NCI-H2081 treated with DMSO at 0.1 percent for 48 hours (cell line): ENCODE measurements around the gene CYBC1.

ENCODE experiments used
- DNase-seq: peaks from one replicate; lab custom pipeline; 2025; lab: John Stamatoyannopoulos, UW

Gene CYBC1

GRCh38 chr17:82450357-82451106 is at the start of gene CYBC1:
Gene CYBC1 (minus strand): TSS chr17:82450752. CDS start chr17:82449254, 1,498 bp downstream.
- peak; percentile 31 for DNase-seq

DNA sequence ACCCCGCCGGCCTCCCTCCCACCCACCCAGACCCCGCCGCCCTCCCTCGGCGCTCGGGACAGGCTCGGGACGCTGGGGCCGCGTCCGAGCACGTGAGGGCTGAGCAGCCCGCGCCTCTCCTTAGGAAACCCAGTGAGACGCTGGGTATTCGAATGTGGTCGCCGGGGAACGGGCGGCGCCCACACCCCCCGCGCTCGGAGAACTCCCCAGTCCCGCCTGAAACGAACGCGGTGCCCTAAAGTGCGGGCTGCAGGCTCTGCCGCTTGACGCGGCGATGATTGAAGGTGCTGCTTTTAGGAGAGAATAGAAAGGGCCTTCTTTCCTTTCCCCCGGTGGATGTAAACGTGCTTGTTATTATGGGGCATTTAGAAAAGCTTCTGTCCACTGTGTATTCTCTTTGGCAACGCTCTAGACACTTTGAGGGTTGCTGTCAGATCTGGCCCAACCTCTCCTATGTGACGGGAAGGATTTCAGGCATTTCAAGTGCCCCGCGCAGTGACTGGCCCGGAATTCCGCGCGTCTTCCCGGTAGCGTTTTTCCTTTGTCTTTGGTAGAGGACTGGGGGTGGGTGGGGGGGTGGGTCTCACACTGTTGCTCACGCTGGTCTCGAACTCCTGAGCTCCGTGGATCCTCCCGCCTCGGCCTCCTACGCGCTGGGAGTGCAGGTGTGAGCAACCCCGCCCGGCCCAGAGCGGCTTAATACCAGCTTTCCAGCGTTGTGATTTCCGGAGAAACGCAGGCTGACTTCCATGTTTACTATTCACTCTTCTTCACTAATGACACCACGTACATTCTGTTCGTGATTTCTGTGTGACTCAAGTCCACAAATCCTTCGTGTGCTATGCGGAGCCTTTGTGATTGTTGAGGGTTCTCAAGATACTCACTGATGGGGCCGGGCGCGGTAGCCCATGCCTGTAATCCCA is 47.2 kb upstream of the CYBC1 start:
- no peak for DNase-seq

DNA sequence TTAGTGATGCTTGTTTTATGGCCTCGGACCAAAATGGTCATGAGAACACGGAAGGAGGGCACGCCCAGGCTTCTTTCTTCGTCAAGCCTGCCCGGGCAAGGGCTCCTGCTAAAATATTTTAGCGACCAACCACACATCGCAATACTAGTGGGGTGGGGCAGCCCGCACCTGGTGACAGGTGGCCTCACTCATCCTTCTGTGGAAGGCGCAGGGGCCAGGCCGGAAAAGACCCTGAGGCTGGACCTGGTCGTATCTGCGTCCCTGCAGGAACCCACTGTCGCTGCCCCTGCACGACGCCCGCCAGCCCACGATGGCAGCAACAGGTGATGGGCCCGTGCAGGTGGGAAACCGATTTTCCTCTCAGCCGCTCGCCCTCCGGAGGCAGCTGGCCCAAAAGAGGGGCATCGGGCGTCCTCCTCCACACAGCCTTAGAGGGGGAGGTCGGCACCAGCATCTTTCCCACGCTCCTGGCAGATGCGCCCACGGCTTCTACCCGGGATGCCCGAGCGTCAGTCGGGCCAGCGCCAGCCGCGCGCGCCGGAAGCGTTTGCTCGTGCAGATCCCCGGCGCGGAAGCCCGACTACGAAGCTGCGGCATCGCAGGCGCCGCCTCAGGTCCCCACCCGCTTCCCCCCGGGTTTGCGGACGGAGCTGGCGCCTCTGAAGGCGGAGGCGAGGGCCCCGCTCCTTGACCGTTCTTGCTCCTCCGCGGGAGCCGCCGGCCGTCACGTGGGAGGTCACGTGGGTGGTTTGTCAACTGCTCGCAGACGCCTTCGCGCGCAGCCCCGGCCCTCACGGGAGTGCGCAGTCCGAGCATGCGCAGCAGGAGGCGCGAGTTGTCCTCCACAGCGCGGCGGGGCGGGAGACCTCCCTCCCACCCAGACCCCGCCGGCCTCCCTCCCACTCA is 46.2 kb upstream of the CYBC1 start:
- peak; percentile 76 for DNase-seq

DNA sequence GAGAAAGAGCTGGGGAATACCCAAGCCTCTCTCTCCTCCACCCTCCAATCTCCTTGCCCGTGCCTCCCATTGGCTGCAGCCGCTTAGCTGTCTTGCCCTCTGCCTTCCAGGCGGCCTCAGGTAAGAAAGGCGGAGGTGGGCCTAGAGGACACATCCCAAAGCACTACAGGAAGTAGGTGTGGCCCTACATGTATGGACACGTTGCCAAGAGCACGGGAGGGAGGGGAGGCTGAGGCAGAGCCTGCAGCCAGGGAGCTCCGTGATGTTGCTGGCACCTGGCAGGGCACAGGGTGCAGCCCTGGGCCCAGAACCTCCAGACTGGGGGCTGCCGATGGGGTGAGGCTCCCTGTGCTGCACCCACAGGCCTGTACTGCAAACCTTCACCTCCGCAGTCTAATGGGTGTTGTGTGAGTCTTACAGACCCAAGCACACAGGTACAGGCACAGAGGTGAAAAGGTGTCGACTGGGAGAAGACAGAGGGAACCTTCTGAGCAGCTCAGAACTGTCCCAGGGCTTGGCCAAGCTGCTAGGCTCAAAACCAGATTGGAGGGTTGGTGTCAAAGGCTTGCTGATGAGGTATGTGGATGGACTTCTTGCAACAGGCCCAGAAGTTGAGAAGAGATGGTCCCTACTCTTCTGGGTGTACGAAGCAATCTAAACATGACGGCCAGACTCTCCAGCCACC is 45.4 kb upstream of the CYBC1 start:
- no peak for DNase-seq

GRCh38 chr17:82494236-82495055 is 43.9 kb upstream of the CYBC1 start:
- peak; percentile 74 for DNase-seq

DNA sequence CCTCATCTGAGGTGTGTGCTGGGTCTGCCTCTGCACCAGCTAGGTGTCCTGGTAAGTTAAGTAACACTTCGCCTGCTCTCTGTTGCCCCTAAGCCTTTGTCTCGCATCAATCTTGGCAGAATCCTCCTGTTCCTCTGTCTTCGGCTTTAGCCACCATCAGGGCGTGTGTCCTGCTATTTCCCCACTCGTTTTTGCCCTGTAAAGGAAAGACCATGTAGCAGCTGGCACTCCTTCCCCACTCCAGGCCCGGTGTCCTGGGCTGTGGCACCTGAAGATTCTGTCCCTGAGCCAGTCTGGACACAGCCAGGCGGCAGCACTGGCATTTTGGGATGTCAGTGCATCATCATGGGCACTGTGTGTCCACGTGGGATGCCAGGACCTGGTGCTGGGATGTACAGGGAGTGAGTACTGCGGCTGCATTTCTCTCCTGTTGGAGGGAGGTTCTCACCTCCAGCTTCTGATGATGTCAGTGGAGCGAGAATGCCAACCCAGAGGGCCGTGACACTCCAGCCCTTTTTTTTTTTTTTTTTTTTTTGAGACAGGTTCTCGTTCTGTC is 42.8 kb upstream of the CYBC1 start:
- DNase-seq = no peak

DNA sequence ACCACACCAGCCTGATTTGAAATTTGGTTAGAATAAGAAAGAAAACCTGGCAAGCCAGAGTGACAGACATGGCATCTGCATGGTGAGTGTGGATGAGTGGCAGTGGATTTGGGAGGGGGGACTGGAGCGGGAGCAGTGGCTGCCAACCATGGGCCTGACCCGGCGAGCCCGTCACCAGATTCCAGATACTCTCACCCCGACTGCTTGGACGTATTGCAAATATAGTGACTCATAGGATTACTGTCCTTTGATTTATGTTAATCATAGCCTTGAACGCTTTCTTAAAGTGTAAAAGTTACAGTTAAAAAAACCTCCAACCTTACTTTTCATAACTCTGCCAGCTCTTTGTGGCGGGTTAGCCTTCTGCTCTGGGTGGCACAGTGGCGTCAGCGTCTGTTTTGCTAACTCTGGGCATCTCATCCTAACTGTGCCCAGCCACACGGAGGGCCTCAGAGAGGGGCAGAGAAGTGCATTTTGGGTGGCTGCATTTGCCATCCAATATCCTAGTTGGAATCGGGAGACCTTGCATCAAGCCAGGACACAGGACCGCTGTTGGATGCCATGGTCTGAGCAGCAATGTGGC is 42.2 kb upstream of the CYBC1 start:
- no peak for DNase-seq

- DNase-seq = no peak
Observed at GRCh38 chr17:82491533-82491932, 41.0 kb upstream of the CYBC1 start.

DNA sequence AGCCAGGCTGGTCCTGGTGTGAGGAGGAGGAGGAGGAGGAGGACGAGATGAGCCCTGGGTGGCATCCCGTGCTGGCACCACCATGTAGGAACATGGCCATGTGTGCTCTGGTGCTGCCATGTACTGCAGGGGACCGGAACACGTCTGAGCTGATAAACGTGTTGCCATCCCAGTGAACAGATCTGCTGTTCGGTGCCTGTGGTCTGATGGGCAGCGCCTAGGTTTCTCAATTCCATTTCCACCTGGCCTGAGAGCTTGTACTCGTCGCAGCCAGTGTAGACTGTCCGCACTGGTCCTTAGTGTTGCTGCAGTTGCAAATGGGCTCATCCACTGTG is 40.6 kb upstream of the CYBC1 start:
- no peak for DNase-seq

DNA sequence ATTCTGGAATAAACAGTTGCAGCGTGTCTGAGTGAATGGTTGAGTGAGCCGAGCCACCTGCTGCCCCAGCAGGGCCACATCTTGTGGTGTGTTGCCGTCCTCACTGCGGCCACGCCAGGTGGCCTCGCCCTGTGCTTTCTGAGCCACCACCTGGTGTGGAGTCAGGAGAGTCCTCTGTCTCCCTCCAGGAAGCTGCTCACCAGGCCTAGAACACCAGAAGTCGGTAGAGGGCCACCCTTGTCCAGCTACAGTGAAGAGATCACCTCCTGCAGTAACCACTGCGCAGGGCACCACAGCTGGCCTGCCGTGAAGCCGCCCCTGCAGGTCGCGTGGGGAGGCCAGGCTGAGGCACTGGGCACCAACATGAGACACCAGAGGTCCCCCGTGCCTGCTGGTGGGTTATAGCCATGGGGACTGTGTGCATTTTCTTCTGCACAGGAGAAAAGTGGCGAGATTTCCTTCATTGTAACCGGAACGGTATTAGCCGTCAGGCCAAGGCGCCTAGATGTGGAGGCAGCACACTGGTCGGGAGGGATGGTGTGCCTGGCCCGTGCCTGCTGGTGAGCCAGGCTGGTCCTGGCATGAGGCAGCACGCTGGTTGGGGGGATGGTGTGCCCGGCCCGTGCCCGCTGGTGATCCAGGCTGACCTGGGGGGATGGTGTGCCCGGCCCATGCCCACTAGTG is 40.1 kb upstream of the CYBC1 start:
- DNase-seq = peak; percentile 39

- DNase-seq = no peak
Observed at GRCh38 chr17:82489851-82490511, 39.4 kb upstream of the CYBC1 start.

GRCh38 chr17:82489117-82489516 is 38.6 kb upstream of the CYBC1 start:
- no peak for DNase-seq

- no peak for DNase-seq
Observed at GRCh38 chr17:82487910-82488309, 37.4 kb upstream of the CYBC1 start.

DNA sequence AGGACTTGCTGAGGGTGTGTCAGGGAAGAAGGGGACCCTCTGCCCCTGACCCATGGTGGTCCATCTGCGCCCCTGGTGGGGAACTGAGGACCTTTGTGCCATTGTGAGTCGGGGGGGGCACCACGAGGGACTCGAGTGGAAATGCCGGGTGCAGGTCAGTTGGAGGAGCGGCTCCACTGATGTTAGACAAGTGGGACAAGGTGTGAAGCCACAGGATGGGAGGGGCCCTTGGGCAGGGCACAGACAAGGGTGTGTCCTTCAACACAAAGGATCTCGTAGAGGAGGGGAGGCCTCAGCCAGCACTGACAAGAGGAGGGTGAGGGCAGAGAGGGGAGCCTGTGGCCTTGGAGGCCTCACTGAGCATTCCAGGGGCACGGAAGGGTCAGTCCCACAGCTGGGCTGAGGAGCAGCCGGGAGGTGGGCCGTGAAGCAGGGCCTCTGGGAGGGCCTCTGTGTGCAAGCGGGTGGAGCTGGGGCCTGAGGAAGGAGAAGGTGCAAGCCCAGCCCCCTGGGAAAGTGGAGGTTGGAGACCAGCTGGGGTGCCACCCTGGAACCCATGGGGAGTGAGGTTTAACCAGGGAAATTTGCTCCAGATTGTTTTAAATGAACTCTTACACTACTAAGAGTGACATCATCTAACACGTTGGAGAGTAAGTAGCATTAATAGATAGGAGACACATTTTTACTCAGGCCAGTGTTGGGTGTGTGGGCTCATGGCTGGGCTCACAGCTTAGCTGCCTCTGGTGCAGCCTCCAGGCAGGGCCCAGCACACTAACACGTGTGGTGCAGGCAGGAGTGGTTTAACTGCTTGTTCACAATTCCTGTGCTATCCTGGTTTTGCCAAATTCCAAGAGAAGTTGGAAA is 35.9 kb upstream of the CYBC1 start:
- DNase-seq = no peak

- DNase-seq = no peak
Observed at GRCh38 chr17:82483836-82484235, 33.3 kb upstream of the CYBC1 start.

DNA sequence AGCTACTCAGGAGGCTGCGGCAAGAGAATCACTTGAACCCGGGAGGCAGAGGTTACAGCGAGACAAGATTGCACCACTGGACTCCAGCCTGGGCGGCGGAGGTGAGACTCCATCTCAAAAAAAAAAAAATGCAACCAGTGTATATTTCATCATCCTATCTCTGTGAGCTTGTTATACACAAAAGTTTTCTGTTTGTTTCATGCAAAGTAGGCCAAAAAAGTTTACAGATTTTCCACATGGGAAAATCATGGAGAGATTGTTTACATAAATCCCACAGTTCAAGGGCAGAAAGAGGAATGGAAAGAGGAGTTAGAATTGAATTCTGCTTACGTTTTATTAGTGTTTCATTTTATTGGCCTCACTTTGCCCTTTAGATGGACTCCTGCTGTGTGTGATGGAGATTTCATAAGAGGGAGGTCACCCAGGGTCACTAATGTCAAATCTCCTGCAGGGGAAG is 32.7 kb upstream of the CYBC1 start:
- DNase-seq = no peak

DNA sequence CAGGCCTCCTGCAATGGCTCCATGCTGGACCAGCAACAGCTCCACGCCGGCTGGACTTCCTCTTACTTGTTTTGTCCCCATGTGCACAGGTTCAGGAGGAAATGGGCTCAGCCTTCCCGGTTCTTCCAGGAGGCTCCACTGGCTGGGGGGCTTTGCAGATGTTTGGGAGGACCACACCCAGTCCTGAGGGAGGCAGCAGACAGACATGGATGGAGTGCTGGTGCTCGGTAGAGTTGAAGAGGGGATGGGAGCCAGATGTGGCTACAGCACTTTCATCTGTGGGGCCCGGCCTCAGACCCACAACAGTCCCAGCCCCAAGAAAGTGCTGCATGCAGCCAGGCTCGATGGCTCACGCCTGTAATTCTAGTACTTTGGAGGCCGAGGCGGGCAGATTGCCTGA is 29.8 kb upstream of the CYBC1 start:
- no peak for DNase-seq

DNA sequence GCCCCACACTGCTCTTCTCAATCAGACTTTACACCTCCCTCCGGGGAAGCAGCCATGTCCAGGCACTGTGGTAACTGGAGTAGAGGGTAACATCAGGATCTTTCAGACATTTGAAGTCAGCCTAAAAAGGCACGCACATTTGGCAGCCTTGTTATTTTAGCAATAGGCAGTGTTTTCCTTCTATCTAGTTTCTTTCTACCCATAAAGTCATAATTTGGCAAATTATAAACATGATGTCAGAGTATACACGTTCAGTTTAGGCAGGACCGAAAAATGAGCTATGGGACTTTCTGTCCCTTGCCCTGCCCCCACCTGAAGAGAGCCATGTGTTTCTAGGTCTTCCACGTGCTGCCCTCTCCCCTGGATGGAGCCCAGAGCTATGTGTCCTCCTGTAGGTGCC is 29.1 kb upstream of the CYBC1 start:
- DNase-seq = no peak
